Measurements from ENCODE around the gene HDAC4. TPM values are rescaled to one million over a fixed set of nuclear protein-coding genes. Genes with fewer than 3 reads are reported as not detected.

HDAC4 gene
- total and polyA plus RNA-seq, 3 donors from 2014 or later, result 29.0 to 67.5 (median 58.7) TPM

GRCh38 chr2:239053801-239054503 is 346.9 kb downstream of the HDAC4 start:
- TF ChIP-seq POLR2A (IDR thresholded peaks at IDR 0.05), result no peak
- TF ChIP-seq CTCF (IDR thresholded peaks at IDR 0.05), result no peak
- 80 to 87% methylated on average over 8 to 15 of the region's 15 CpGs for WGBS, 2 donors
- Histone ChIP-seq H3K36me3 (ENCODE audit: low read depth, missing control alignments) (no peaks in the 10 kb centered on the region), H3K27me3 (no peaks in the 10 kb centered on the region), H3K9me3 (no peaks in the 10 kb centered on the region), H3K4me1 (no peaks in the 10 kb centered on the region), H3K4me3 (no peak overlapping the region), H3K27ac (no peak overlapping the region)
- intact Hi-C loops (cut with DNase I; ENCODE audit: low total_unique reads), result no loop called here
- DNase-seq, result no peak

GRCh38 chr2:239052798-239053665 is 347.8 kb downstream of the HDAC4 start:
- DNase-seq, result no peak
- Histone ChIP-seq H3K9me3 (no peaks in the 10 kb centered on the region), H3K27ac (no peak overlapping the region), H3K27me3 (no peaks in the 10 kb centered on the region), H3K36me3 (ENCODE audit: low read depth, missing control alignments) (no peaks in the 10 kb centered on the region), H3K4me3 (no peak overlapping the region), H3K4me1 (no peaks in the 10 kb centered on the region)
- TF ChIP-seq POLR2A (IDR thresholded peaks at IDR 0.05) (no peak), CTCF (IDR thresholded peaks at IDR 0.05) (no peak)
- intact Hi-C loops (cut with DNase I; ENCODE audit: low total_unique reads), result no loop called here
- 94 to 95% methylated on average over 41 to 51 of the region's 51 CpGs for WGBS, 2 donors

GRCh38 chr2:239051891-239052445 is 348.9 kb downstream of the HDAC4 start:
- intact Hi-C loops (cut with DNase I; ENCODE audit: low total_unique reads), result no loop called here
- no peak overlapping the region for H3K27ac ChIP-seq
- no peaks in the 10 kb centered on the region for H3K27me3 ChIP-seq
- H3K4me3 ChIP-seq, result no peak overlapping the region
- no peaks in the 10 kb centered on the region for H3K9me3 ChIP-seq
- H3K4me1 ChIP-seq, result no peaks in the 10 kb centered on the region
- no peaks in the 10 kb centered on the region for H3K36me3 ChIP-seq (ENCODE audit: low read depth, missing control alignments)
- 93 to 95% methylated on average over 19 of the region's 19 CpGs for WGBS, 2 donors
- TF ChIP-seq CTCF (IDR thresholded peaks at IDR 0.05) (no peak), POLR2A (IDR thresholded peaks at IDR 0.05) (no peak)
- DNase-seq, result no peak

- no peak for DNase-seq
- Histone ChIP-seq H3K36me3 (ENCODE audit: low read depth, missing control alignments) (no peaks in the 10 kb centered on the region), H3K9me3 (no peaks in the 10 kb centered on the region), H3K27me3 (no peaks in the 10 kb centered on the region), H3K4me1 (no peaks in the 10 kb centered on the region), H3K27ac (no peak overlapping the region), H3K4me3 (no peak overlapping the region)
- intact Hi-C loops (cut with DNase I; ENCODE audit: low total_unique reads), result no loop called here
- 94 to 100% methylated on average over 1 to 3 of the region's 3 CpGs for WGBS, 2 donors
- TF ChIP-seq POLR2A (IDR thresholded peaks at IDR 0.05) (no peak), CTCF (IDR thresholded peaks at IDR 0.05) (no peak)
These were observed 350.6 kb downstream of the HDAC4 start for GRCh38 chr2:239050252-239050649.

Data from testis (tissue), 3 donors.